Mucosa of descending colon (tissue), 3 donors: ENCODE measurements around the gene TMEM185B. TPM values are rescaled to one million over a fixed set of nuclear protein-coding genes. Genes with fewer than 3 reads are reported as not detected.
A peak's percentile ranks its signal among the peaks of the same experiment; 100 is the strongest.

Source experiments
- ATAC-seq: fragments of 200-7000 bp; cut with Tn5 transposase; one replicate; pipeline ENCODE4 v1.9.1; 2020; ENCODE audit warnings: mild to moderate bottlenecking, moderate library complexity
- DNase-seq, 3 donors: peaks; one replicate each; pipeline ENCODE4 v3.0.0-alpha.2; 2020
- H3K36me3 ChIP-seq: fragments of 200-600 bp; one replicate; pipeline ENCODE4 v1.8.0; 2021; ENCODE audit warnings: low read depth, mild to moderate bottlenecking
- H3K4me1 ChIP-seq: fragments of 200-600 bp; one replicate; pipeline ENCODE4 v1.8.0; 2021; ENCODE audit warnings: low read depth, mild to moderate bottlenecking
- H3K4me3 ChIP-seq: fragments of 200-600 bp; one replicate; pipeline ENCODE4 v1.8.0; 2021; ENCODE audit warnings: mild to moderate bottlenecking
- H3K9me3 ChIP-seq: fragments of 200-600 bp; one replicate; pipeline ENCODE4 v1.8.0; 2021; ENCODE audit warnings: mild to moderate bottlenecking
- intact Hi-C, 2 donors: fragments of 100-400 bp; cut with DNase I in 1 of 2; cut with micrococcal nuclease in 1 of 2; formaldehyde crosslinking; loops; one replicate each; pipeline versions ENCODE4 v1.11.0 to v1.11.1; 2022; cut with DNase I, micrococcal nuclease
- total RNA-seq, 3 donors: library from RNA; stranded (reverse); fragmentation: NEBNext Ultra II Directional in 2 of 3; extraction: Animal tissue kit (Norgen Biotek cat#: 25700) in 2 of 3; gene quantifications; one replicate each; pipeline versions ENCODE4 v1.2.1 to v1.2.4, GENCODE V29; 2021 to 2023
- TF ChIP-seq, protein P1 (sequence below): fragments of 200-600 bp; IDR thresholded peaks from one replicate; pipeline ENCODE4 v1.8.0; 2022; ENCODE audit warnings: antibody characterized with exemption, mild to moderate bottlenecking
- donor health status: DM: no; HTN: no; CAD: no; lungs with moderate emphysema.
- donor health status: DM: no; HTN: no; CAD: no.
- donor health status: DM: no; HTN: yes; CAD: no.

Gene TMEM185B
- total RNA-seq, 3 donors from 2014 or later: 13.6 to 19.0 (median 14.2) TPM

DNA sequence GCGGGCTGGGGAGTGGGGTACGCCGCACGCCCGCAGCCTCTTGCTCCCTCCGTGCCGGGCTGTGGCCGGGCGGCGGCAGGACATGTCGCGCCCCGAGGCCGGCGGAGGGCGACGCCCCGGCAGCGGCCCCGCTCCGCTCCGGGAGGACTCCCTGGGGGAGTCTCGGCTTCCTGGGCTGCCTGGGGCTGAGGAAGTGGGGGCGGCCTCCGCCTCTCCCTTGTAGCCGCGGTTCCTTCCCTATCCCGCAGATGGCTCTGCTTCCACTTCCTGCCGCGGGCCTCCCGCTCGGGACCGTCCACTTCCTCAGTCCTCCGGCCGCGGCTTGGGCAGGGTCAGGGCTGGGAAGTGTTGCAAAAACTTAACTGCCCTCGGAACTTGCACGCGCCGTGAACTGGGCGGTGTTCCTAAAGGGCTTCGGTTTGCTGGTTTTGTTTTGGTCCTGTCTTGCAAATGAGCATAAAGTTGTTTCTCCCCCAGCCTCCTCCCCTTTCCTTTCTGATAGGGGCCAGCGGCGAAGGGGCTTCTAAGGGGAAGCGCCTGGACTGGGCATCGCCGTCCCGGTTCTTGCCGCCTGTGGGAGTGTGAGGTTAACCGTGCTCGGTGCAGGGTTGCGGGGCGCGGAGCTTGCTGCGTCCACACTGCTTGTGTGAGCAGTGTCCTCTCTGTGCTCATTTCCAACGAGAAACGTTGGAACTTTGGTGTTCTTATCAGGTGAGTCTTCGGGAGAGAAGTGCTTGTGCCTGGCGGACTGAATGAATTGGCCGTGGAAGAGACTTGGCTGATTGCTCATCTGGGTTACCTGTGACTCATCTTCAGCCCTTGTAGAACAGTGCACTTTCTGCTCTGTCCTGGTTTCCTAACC is 30.1 kb upstream of the TMEM185B start:
- Histone ChIP-seq H3K4me1 (peaks cover 9% of the 10 kb centered on the region), H3K4me3 (peak overlapping the region; percentile 75), H3K36me3 (no peaks in the 10 kb centered on the region), H3K9me3 (no peaks in the 10 kb centered on the region)
- ATAC-seq (peak; percentile 71), DNase-seq (peak; percentile 74 to 91 (median 84))
- TF ChIP-seq, protein P1, sequence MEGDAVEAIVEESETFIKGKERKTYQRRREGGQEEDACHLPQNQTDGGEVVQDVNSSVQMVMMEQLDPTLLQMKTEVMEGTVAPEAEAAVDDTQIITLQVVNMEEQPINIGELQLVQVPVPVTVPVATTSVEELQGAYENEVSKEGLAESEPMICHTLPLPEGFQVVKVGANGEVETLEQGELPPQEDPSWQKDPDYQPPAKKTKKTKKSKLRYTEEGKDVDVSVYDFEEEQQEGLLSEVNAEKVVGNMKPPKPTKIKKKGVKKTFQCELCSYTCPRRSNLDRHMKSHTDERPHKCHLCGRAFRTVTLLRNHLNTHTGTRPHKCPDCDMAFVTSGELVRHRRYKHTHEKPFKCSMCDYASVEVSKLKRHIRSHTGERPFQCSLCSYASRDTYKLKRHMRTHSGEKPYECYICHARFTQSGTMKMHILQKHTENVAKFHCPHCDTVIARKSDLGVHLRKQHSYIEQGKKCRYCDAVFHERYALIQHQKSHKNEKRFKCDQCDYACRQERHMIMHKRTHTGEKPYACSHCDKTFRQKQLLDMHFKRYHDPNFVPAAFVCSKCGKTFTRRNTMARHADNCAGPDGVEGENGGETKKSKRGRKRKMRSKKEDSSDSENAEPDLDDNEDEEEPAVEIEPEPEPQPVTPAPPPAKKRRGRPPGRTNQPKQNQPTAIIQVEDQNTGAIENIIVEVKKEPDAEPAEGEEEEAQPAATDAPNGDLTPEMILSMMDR: no peak
- intact Hi-C loops: no loop called here

DNA sequence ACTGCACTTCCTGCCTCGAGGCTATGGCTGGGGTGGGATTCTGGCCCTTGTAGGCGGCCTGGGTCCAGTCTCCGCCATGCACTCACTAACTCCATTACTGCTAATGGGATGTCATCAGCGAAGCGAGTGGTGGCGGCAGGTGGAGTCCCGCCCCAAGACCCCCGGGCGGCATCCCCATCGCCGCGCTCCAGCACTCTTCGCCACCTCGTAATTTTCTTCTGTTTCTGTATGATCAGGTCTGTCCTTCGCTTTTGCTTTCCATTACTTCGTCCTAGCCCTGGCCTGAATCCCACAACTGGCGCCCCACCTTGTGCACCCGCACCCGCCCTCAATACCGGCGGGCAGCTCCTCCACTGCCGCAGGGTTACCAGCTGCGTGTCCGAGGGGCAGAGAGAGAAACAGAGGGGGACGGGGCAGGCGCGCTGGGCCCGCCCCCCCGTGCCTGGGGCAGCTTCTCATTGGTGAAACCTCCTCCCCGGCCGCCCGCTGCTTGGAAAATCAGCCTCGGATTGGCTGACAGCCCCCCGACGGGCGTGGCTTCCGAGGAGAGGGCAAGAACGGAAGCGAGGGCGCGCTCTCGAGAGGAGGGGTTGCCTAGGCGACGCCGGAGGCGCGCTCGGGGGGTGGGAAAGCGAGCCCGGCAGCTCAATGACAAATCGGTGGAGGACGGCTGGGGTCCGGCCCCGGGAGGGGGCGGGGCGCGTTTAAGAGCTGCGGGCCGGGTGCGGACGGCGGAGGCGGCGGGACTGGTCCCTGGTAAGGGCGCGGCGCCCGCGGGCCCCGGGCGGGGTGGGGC is 29.2 kb upstream of the TMEM185B start, which contains the start of gene RALB:
TSS of gene RALB (plus strand) at position 628 of the 796 bp plus-strand sequence. CDS start 25,813 bp downstream, outside the sequence.
- Histone ChIP-seq H3K4me1 (peaks cover 9% of the 10 kb centered on the region), H3K4me3 (peak within 1 kb of the TSS; percentile 75), H3K36me3 (no peaks in the 10 kb centered on the region), H3K9me3 (no peaks in the 10 kb centered on the region)
- intact Hi-C loops: no loop called here
- ATAC-seq (peak; percentile 94), DNase-seq (peak; percentile 100)
- TF ChIP-seq, protein P1: no peak

DNA sequence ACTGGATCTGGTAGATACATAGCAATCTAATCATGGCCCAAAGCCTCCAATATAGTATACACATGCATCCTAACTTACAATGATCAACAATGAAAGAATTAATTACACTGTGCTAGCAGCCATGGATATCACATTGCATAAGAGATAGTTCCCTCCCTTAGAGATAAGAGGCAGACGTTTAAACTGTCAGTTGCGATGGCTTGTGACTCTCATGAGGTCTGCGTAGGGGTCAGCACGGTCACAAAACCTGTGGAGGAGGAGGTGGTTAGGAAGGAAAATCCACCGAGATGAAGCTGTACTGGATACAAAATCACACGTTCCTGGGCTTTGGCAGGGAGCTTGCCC is 28.7 kb upstream of the TMEM185B start:
- H3K4me1 ChIP-seq: peaks cover 9% of the 10 kb centered on the region
- no peaks in the 10 kb centered on the region for H3K36me3 ChIP-seq
- intact Hi-C loops: no loop called here
- TF ChIP-seq, protein P1: no peak
- no peaks in the 10 kb centered on the region for H3K9me3 ChIP-seq
- H3K4me3 ChIP-seq: peak overlapping the region; percentile 75
- ATAC-seq (no peak), DNase-seq (no peak)

DNA sequence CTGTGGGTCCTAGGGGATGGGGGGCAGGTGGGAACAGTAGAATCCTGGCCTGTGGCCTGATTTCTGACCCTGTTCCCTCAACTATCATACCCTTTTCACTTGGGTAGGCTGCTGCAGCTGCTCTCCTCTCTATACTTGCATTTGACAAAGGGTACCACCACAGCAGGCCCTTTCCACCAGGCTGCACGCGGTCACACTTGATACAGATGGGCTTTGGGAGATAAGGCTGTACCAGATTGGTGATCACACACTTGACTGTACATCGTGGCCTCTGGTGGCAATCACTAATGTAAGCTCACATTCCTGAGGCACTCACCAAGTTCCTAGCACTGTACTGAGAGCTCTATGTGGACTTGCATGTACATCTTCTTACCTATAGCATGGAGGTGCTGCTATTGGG is 27.9 kb upstream of the TMEM185B start:
- Histone ChIP-seq H3K36me3 (no peaks in the 10 kb centered on the region), H3K4me3 (no peak overlapping the region), H3K4me1 (peaks cover 14% of the 10 kb centered on the region), H3K9me3 (no peaks in the 10 kb centered on the region)
- intact Hi-C loops: no loop called here
- DNase-seq (no peak), ATAC-seq (no peak)
- TF ChIP-seq, protein P1: no peak

DNA sequence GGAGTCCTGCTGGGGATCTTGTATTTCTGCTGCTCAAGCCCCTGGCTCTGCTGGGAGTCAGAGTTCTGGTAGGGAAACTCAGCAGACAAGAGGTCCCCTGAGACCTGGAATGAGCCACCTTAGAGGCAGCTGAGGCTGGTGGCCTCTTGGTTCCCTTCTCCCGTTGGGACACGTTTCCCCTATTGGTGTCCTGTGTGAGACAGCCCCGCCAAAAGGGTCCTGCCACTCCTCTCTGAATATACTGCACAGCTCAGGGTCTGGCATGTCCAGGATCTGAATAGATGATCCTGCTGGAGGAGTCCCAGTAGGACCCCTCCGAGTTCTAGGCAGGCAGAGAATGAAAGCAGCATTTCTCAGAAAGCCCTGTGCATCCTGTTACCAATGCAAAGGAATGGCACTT is 27.4 kb upstream of the TMEM185B start:
- Histone ChIP-seq H3K9me3 (no peaks in the 10 kb centered on the region), H3K4me1 (peaks cover 17% of the 10 kb centered on the region), H3K4me3 (no peak overlapping the region), H3K36me3 (peaks cover under 1% of the 10 kb centered on the region)
- no peak for ATAC-seq
- TF ChIP-seq, protein P1: no peak
- no peak for DNase-seq
- intact Hi-C loops: no loop called here
